Jurkat, Clone E6-1 (cell line): ENCODE data around the gene RLN1.
"Not testable (repeated sequence)": the region's sequence is repeated elsewhere in the genome, so short reads cannot be mapped to it uniquely, and the experiment has no call there.

Source experiments
- DNase-seq: peaks from one replicate; pipeline ENCODE4 v3.0.0-alpha.2; 2011; ENCODE audit warnings: low read depth, low spot score
- H3K4me3 ChIP-seq: 2 replicates; pipeline ENCODE4 v1.5.1; 2011; ENCODE audit warnings: mild to moderate bottlenecking, low read length, control low read depth, moderate library complexity

The RLN1 gene

GRCh38 chr9:5331276-5331675 is 8.4 kb downstream of the RLN1 start:
- not testable (repeated sequence) for DNase-seq, H3K4me3 ChIP-seq

GRCh38 chr9:5326893-5327548 is 12.7 kb downstream of the RLN1 start:
- H3K4me3 ChIP-seq, result no peak overlapping the region
- no peak for DNase-seq

DNA sequence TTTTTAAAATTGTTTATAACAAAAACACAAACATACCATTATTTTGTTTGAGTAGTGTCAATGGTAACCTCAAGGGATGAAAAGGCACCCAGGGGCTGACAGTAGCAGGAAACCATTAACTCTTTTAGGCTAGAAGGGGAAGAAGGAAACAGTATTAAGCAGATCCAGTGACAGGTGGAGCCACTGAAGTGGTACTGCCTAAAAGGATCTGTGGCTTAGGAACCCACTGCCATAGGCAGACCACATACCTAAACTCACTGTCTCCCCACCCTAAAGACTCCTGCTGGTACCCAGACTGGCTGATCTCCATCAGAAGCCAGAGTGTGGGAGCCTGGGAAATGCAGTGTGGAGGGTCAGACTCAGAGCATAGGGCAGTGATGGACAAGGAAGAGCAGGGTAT is 13.5 kb downstream of the RLN1 start:
- no peak overlapping the region for H3K4me3 ChIP-seq
- peak; percentile 28 for DNase-seq

- DNase-seq, result not testable (repeated sequence)
Measured at GRCh38 chr9:5321601-5322000, 18.1 kb downstream of the RLN1 start.

DNA sequence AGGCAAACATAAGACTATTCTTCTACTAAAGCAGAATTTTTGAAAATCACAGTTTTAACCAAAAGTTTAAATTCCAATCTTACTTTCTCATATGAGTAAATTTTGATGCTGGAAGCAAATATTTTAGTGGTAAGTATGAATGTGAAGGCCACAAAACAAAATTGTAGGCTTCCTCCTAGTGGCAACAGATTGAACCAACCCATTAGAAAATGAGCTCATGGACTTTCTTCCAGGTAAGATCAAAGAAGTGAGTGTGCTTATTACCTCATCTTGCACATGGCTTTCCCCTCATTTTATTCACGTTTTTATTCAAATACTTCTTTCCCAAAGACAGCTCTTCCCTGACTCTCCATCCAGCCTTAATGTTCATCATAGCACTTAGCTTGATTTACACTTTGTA is 18.6 kb downstream of the RLN1 start:
- no peak for DNase-seq
- no peak overlapping the region for H3K4me3 ChIP-seq

More at GRCh38 chr9:5321601-5322000, 18.1 kb downstream of the RLN1 start:
- H3K4me3 ChIP-seq, result not testable (repeated sequence)

DNA sequence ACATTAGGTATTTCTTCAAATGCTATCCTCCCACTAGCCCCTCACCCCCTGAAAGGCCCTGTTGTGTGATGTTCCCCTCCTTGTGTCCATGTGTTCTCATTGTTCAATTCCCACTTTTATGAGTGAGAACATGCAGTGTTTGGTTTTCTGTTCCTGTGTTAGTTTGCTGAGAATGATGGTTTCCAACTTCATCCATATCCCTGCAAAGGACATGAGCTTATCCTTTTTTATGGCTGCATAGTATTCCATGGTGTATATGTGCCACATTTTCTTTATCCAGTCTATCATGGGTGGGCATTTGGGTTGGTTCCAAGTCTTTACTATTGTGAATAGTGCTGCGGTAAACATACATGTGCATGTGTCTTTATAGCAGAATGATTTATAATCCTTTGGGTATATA is 23.3 kb downstream of the RLN1 start:
- not testable (repeated sequence) for DNase-seq, H3K4me3 ChIP-seq

- no peak for DNase-seq
- no peak overlapping the region for H3K4me3 ChIP-seq
Measured at GRCh38 chr9:5315187-5315923, 24.3 kb downstream of the RLN1 start.

GRCh38 chr9:5310851-5311250 is 28.8 kb downstream of the RLN1 start:
- no peak overlapping the region for H3K4me3 ChIP-seq
- DNase-seq, result no peak

DNA sequence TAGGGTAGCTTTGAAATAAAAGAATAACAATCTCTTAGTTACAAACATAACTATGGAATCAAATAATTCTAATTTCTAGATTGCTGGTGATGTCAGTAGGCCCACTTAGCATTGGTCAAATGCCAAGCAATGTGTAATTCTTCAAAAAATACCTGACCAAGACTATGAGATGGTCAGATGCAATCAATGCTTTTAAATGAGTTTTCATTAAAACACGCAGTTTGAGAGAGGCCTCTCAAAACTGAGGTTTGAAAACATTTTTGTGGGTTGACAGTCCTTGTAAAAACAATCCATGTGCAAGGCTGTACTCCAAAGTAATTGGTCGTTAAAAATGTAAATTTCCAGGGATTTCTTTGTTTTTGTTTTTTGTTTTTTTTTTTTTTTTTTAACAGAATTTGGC is 33.9 kb downstream of the RLN1 start:
- no peak for DNase-seq

DNA sequence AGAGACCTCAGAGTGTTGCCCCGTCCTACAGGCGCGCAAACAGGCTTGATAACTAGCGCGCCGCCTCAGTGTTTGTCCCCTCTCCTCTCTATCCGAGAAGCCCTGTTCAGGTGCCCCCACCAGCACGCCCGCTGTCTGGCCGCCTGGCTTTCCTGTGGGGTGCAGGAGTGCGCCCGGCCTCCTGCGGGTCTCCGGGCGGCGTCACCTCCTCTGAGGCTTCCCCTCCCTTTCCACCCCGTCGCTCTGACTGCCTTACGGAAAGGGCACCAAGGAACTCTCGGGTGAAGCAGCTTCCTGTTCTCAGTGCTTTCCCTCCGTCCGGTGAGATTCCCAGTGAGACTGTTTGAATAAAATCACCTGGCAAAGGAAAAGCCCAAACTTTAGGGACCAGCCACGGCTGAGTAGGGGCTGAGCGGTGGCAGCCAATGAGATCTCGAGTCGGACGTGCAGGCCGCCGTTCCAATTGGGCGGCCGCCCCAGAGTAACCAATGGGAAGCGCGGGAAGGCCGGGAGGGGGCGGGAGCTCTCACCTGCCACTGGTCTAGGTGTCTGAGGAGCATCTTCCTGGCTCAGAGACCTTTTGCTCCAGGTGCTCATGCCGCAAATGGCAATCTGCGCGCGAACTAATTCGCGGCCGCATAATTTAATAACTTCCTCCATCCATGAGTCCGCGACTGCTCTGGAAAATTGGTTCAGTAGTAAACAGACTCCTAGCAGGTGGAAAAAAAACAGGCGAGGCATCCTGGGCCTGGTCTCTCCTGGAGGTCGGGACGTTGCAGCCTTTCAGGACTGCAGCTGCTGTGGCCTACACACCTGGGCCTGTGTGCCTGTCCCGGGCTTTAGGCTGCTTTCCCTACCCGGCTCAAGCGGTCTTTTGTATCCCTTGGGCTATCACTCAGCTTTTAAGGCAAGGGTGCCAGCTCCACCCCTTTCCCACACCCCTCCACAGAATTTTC is 35.6 kb downstream of the RLN1 start, which contains the start of gene RLN2:
Gene RLN2, minus strand, starts transcription at position 877 of the 956 bp plus-strand sequence. Its CDS starts 136 bp downstream, at position 741.
- H3K4me3 ChIP-seq, DNase-seq: not testable (repeated sequence)

More for the DNA sequence above, 33.9 kb downstream of the RLN1 start:
- H3K4me3 ChIP-seq, result no peak overlapping the region

GRCh38 chr9:5301544-5301943 is 38.1 kb downstream of the RLN1 start:
- peak; percentile 37 for DNase-seq
- no peak overlapping the region for H3K4me3 ChIP-seq

DNA sequence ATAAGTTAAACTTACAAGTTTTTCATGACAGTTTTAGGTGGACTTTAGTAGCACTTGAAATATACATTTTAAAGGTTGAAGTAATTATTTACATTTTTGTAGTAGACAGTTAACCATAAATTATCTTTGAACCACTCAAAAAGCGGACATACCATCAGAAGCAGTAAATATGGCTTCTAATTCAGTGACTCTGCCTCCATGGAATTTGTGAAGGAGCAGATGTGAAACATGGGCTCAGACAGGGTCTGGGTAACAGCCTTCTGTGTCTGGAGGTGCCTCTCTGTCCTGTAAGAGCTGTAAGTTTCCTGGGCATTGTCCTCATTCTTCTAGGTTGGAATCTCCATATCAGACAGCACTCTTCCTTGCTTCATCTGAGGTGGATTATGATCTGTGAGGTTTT is 47.5 kb downstream of the RLN1 start:
- no peak overlapping the region for H3K4me3 ChIP-seq
- no peak for DNase-seq

DNA sequence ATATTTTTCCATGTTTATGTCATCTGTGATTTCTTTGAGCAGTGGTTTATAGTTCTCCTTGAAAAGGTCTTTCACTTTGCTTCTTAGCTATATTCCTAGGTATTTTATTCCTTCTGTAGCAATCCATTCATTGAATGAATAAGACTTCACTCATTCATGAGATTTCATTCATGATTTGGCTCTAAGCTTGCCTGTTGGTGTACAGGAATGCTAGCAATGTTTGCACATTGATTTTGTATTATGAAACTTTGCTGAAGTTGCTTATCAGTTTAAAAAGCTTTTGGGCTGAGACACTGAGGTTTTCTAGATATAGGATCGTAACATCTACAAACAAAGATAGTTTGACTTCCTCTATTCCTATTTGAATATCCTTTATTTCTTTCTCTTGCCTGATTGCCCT is 51.1 kb downstream of the RLN1 start:
- no peak for DNase-seq
- no peak overlapping the region for H3K4me3 ChIP-seq

GRCh38 chr9:5286262-5286661 is 53.4 kb downstream of the RLN1 start:
- DNase-seq, result no peak
- no peak overlapping the region for H3K4me3 ChIP-seq
